GM18861 (cell line): Measurements from ENCODE around the gene ROBO2.

Experiments
- ATAC-seq: cut with Tn5 transposase; IDR thresholded peaks from one replicate; pipeline ENCODE4 v1.9.1; 2021; ENCODE audit not compliant: unreplicated experiment

Gene ROBO2

GRCh38 chr3:77052733-77053670 is 13.1 kb downstream of the ROBO2 start:
- no peak for ATAC-seq

- ATAC-seq: no peak
Observed at GRCh38 chr3:77053795-77054194, 13.9 kb downstream of the ROBO2 start.

- ATAC-seq: no peak
Observed at GRCh38 chr3:77055841-77056341, 16.0 kb downstream of the ROBO2 start.

- ATAC-seq: no peak
Observed at GRCh38 chr3:77059354-77059753, 19.5 kb downstream of the ROBO2 start.

- no peak for ATAC-seq
Observed at GRCh38 chr3:77063423-77063822, 23.5 kb downstream of the ROBO2 start.

GRCh38 chr3:77065750-77066149 is 25.9 kb downstream of the ROBO2 start:
- no peak for ATAC-seq

GRCh38 chr3:77066829-77067228 is 26.9 kb downstream of the ROBO2 start:
- no peak for ATAC-seq

- no peak for ATAC-seq
Observed at GRCh38 chr3:77068808-77069207, 28.9 kb downstream of the ROBO2 start.

GRCh38 chr3:77071364-77071763 is 31.5 kb downstream of the ROBO2 start:
- no peak for ATAC-seq

- no peak for ATAC-seq
Observed at GRCh38 chr3:77071809-77072208, 31.9 kb downstream of the ROBO2 start.

GRCh38 chr3:77072232-77072631 is 32.3 kb downstream of the ROBO2 start:
- ATAC-seq: no peak

- ATAC-seq: no peak
Observed at GRCh38 chr3:77078279-77078678, 38.4 kb downstream of the ROBO2 start.

- no peak for ATAC-seq
Observed at GRCh38 chr3:77079988-77080610, 40.2 kb downstream of the ROBO2 start.

GRCh38 chr3:77081240-77081661 is 41.4 kb downstream of the ROBO2 start:
- ATAC-seq: no peak

GRCh38 chr3:77084511-77084910 is 44.6 kb downstream of the ROBO2 start:
- ATAC-seq: no peak

- no peak for ATAC-seq
Observed at GRCh38 chr3:77086408-77086807, 46.5 kb downstream of the ROBO2 start.

GRCh38 chr3:77091809-77092208 is 51.9 kb downstream of the ROBO2 start:
- ATAC-seq: no peak

GRCh38 chr3:77093101-77093500 is 53.2 kb downstream of the ROBO2 start:
- no peak for ATAC-seq

GRCh38 chr3:77096145-77096544 is 56.2 kb downstream of the ROBO2 start:
- no peak for ATAC-seq

- no peak for ATAC-seq
Observed at GRCh38 chr3:77096966-77097890, 57.3 kb downstream of the ROBO2 start.
